HK-2 (cell line): Measurements from ENCODE around the gene VARS2.
A peak's percentile ranks its signal among the peaks of the same experiment; 100 is the strongest.

Experiments used
- DNase-seq: peaks from one replicate; pipeline ENCODE4 v3.0.0-alpha.2; 2018; ENCODE audit not compliant: unreplicated experiment

Gene VARS2

GRCh38 chr6:30928677-30929076 is 14.6 kb downstream of the VARS2 start:
- no peak for DNase-seq

- DNase-seq, result no peak
Observed at GRCh38 chr6:30930506-30930905, 16.5 kb downstream of the VARS2 start.

- DNase-seq, result no peak
Observed at GRCh38 chr6:30931272-30931671, 17.2 kb downstream of the VARS2 start.

GRCh38 chr6:30931969-30932645 is 18.1 kb downstream of the VARS2 start, which contains the start of gene SFTA2:
Gene SFTA2 (minus strand): TSS chr6:30932170. CDS start chr6:30932096, 74 bp downstream.
- no peak for DNase-seq

- no peak for DNase-seq
Observed at GRCh38 chr6:30932665-30933365, 18.8 kb downstream of the VARS2 start.

- DNase-seq, result no peak
Observed at GRCh38 chr6:30935018-30935417, 21.0 kb downstream of the VARS2 start.

- DNase-seq, result no peak
Observed at GRCh38 chr6:30937265-30937664, 23.2 kb downstream of the VARS2 start.

- no peak for DNase-seq
Observed at GRCh38 chr6:30938730-30939129, 24.7 kb downstream of the VARS2 start.

GRCh38 chr6:30939473-30939872 is 25.4 kb downstream of the VARS2 start:
- no peak for DNase-seq

GRCh38 chr6:30940361-30940986 is 26.4 kb downstream of the VARS2 start, which contains the start of gene MUCL3:
Gene MUCL3 (plus strand): TSS chr6:30940973. CDS start chr6:30941000, 27 bp downstream.
- no peak for DNase-seq

- peak; percentile 82 for DNase-seq
Observed at GRCh38 chr6:30942338-30943060, 28.5 kb downstream of the VARS2 start.

GRCh38 chr6:30944051-30944450 is 30.0 kb downstream of the VARS2 start:
- DNase-seq, result no peak

GRCh38 chr6:30945281-30945680 is 31.2 kb downstream of the VARS2 start:
- no peak for DNase-seq

- DNase-seq, result no peak
Observed at GRCh38 chr6:30947231-30947630, 33.2 kb downstream of the VARS2 start.

GRCh38 chr6:30948811-30949210 is 34.8 kb downstream of the VARS2 start:
- no peak for DNase-seq

- no peak for DNase-seq
Observed at GRCh38 chr6:30951907-30952469, 38.0 kb downstream of the VARS2 start.

- no peak for DNase-seq
Observed at GRCh38 chr6:30954631-30955366, 40.8 kb downstream of the VARS2 start.

- no peak for DNase-seq
Observed at GRCh38 chr6:30955367-30956042, 41.5 kb downstream of the VARS2 start.

GRCh38 chr6:30957716-30958115 is 43.7 kb downstream of the VARS2 start:
- no peak for DNase-seq

GRCh38 chr6:30960907-30961673 is 47.1 kb downstream of the VARS2 start:
- DNase-seq, result no peak
